OCI-LY1 (cell line): ENCODE data around the gene ERGIC2.

Experiments
- H2AFZ ChIP-seq: fragments of 200-600 bp; sonication (generic), shearing (Covaris generic); 2 replicates; pipeline ENCODE4 v1.6.0; 2014; ENCODE audit warnings: antibody characterized with exemption, mild to moderate bottlenecking, low read length
- H3F3A ChIP-seq: fragments of 200-600 bp; sonication (generic), shearing (Covaris generic); 2 replicates; pipeline ENCODE4 v1.6.0; 2014; ENCODE audit warnings: mild to moderate bottlenecking, antibody characterized with exemption, low read length, moderate library complexity; ENCODE audit not compliant: insufficient read depth
- H3K27ac ChIP-seq: fragments of 200-600 bp; sonication (generic); 2 replicates; pipeline ENCODE4 v1.5.1; 2014; ENCODE audit warnings: low read length, mixed run types, mild to moderate bottlenecking, low read depth; ENCODE audit not compliant: poor library complexity, severe bottlenecking
- H3K27me3 ChIP-seq: fragments of 200-600 bp; sonication (generic); 2 replicates; pipeline ENCODE4 v1.6.0; 2014; ENCODE audit warnings: antibody characterized with exemption, mild to moderate bottlenecking, low read length, moderate library complexity; ENCODE audit not compliant: insufficient read depth
- H3K36me3 ChIP-seq: fragments of 200-600 bp; sonication (generic); 2 replicates; pipeline ENCODE4 v1.6.1; 2014; ENCODE audit warnings: mild to moderate bottlenecking, antibody characterized with exemption, low read length, moderate library complexity, mixed read lengths; ENCODE audit not compliant: insufficient read depth
- H3K4me1 ChIP-seq: fragments of 200-600 bp; sonication (generic); 2 replicates; pipeline ENCODE4 v1.5.1; 2014; ENCODE audit warnings: mild to moderate bottlenecking, low read length, moderate library complexity; ENCODE audit not compliant: insufficient read depth, severe bottlenecking
- H3K4me2 ChIP-seq: fragments of 200-600 bp; sonication (generic), shearing (Covaris generic); 2 replicates; pipeline ENCODE4 v1.6.1; 2014; ENCODE audit warnings: low read length
- H3K4me3 ChIP-seq: fragments of 200-600 bp; sonication (generic); 2 replicates; pipeline ENCODE4 v1.5.1; 2014; ENCODE audit warnings: low read length, low read depth, mild to moderate bottlenecking, mixed read lengths; ENCODE audit not compliant: poor library complexity, severe bottlenecking
- H3K79me2 ChIP-seq: fragments of 200-600 bp; shearing (Covaris generic); 2 replicates; pipeline ENCODE4 v1.6.1; 2016; ENCODE audit warnings: mixed run types, low read length, mixed read lengths; ENCODE audit not compliant: insufficient read depth
- H3K9ac ChIP-seq: fragments of 200-600 bp; sonication (generic), shearing (Covaris generic); 2 replicates; pipeline ENCODE4 v1.6.1; 2014; ENCODE audit warnings: mild to moderate bottlenecking, low read length, mixed read lengths
- H3K9me2 ChIP-seq: fragments of 200-600 bp; sonication (generic), shearing (Covaris generic); 2 replicates; pipeline ENCODE4 v1.6.1; 2014; ENCODE audit warnings: low read depth, mild to moderate bottlenecking, low read length, mixed read lengths
- H3K9me3 ChIP-seq: fragments of 200-600 bp; shearing (Covaris generic); 2 replicates; pipeline ENCODE4 v1.6.1; 2014; ENCODE audit warnings: low read length, mixed read lengths
- H4K20me1 ChIP-seq: fragments of 200-600 bp; sonication (generic), shearing (Covaris generic); 2 replicates; pipeline ENCODE4 v1.6.0; 2016; ENCODE audit warnings: mild to moderate bottlenecking, low read length; ENCODE audit not compliant: insufficient read depth
- CTCF ChIP-seq: fragments of 200-600 bp; sonication (generic), shearing (Covaris generic); IDR thresholded peaks from 2 replicates; pipeline ENCODE4 v1.5.1; 2017; ENCODE audit warnings: mild to moderate bottlenecking, antibody characterized with exemption, low read length, moderate library complexity, mixed read lengths
- EZH2 ChIP-seq: fragments of 200-600 bp; sonication (generic), shearing (Covaris generic); IDR thresholded peaks from 2 replicates; pipeline ENCODE4 v1.8.0; 2017; ENCODE audit warnings: borderline replicate concordance, mixed run types, mild to moderate bottlenecking, antibody characterized with exemption, low read length, moderate library complexity, mixed read lengths

Gene ERGIC2

GRCh38 chr12:29287622-29288021 is 93.3 kb downstream of the ERGIC2 start:
- Histone ChIP-seq H3F3A (no peaks in the 10 kb centered on the region), H3K79me2 (no peaks in the 10 kb centered on the region), H3K4me3 (no peak overlapping the region), H3K9me3 (no peaks in the 10 kb centered on the region), H2AFZ (no peak overlapping the region), H3K27ac (no peak overlapping the region), H3K9ac (no peak overlapping the region), H3K36me3 (no peaks in the 10 kb centered on the region), H3K4me2 (no peak overlapping the region), H3K27me3 (no peaks in the 10 kb centered on the region), H3K9me2 (no peaks in the 10 kb centered on the region), H4K20me1 (no peaks in the 10 kb centered on the region), H3K4me1 (no peaks in the 10 kb centered on the region)
- no peak for TF ChIP-seq EZH2
- TF ChIP-seq CTCF: no peak
